Esophagus muscularis mucosa (tissue), 4 donors: ENCODE measurements around the gene AGPAT4. TPM values are rescaled to one million over a fixed set of nuclear protein-coding genes. Genes with fewer than 3 reads are reported as not detected.

Source experiments
- DNase-seq: peaks from one replicate; pipeline ENCODE4 v3.0.0-alpha.2; 2017; ENCODE audit errors: extremely low spot score
- H3K27ac ChIP-seq, 4 donors: fragments of 200-600 bp; sonication (generic); replicated peaks in 1 of 4; 1 replicate in 3 of 4; 2 replicates in 1 of 4; pipeline ENCODE4 v1.5.1; 2016 to 2019; ENCODE audit warnings: mild to moderate bottlenecking in 1 of 4
- H3K27me3 ChIP-seq, 4 donors: fragments of 200-600 bp; sonication (generic); one replicate each; pipeline versions ENCODE4 v1.5.1 to v1.6.0; 2016 to 2019
- H3K36me3 ChIP-seq, 4 donors: fragments of 200-600 bp; sonication (generic); one replicate each; pipeline ENCODE4 v1.5.1; 2016 to 2019
- H3K4me1 ChIP-seq, 4 donors: fragments of 200-600 bp; sonication (generic); one replicate each; pipeline ENCODE4 v1.5.1; 2016 to 2019
- H3K4me3 ChIP-seq, 4 donors: fragments of 200-600 bp; sonication (generic); 1 replicate in 2 of 4; 2 replicates in 2 of 4; pipeline ENCODE4 v1.5.1; 2016 to 2019; ENCODE audit warnings: mild to moderate bottlenecking in 4 of 4, moderate library complexity in 1 of 4
- H3K9me3 ChIP-seq, 4 donors: fragments of 200-600 bp; sonication (generic); 1 replicate in 3 of 4; 2 replicates in 1 of 4; pipeline ENCODE4 v1.5.1; 2016 to 2019
- EP300 ChIP-seq: sonication (generic); formaldehyde crosslinking; IDR thresholded peaks from one replicate; pipeline ENCODE4 v1.6.1; 2017; ENCODE audit warnings: antibody characterized with exemption
- POLR2A ChIP-seq: fragments of 450-650 bp; IDR thresholded peaks from one replicate; pipeline ENCODE4 v1.6.1; 2017; ENCODE audit warnings: antibody characterized with exemption, moderate library complexity, mild to moderate bottlenecking, low read depth
- POLR2AphosphoS5 ChIP-seq, 2 donors: sonication (generic); formaldehyde crosslinking; IDR thresholded peaks; one replicate each; pipeline ENCODE4 v1.6.1; 2017; ENCODE audit warnings: antibody characterized with exemption in 2 of 2
- WGBS: methylation state at CpG from one replicate; pipeline ENCODE4 v1.1.5; 2018; 5-methylcytosine and 5-hydroxymethylcytosine counted together
- intact Hi-C: fragments of 100-400 bp; cut with DNase I; formaldehyde crosslinking; loops from one replicate; pipeline ENCODE4 v1.15.1; 2023
- total RNA-seq, 4 donors: library from RNA; depleted of rRNA; stranded (reverse); fragments of >200 nt; gene quantifications; one replicate each; pipeline versions ENCODE4 v1.1.0 to v1.2.1, GENCODE V29; 2016
- TF ChIP-seq, protein P1 (sequence below), 3 experiments: fragments of 200-600 bp in 2 of 3; fragments of 450-650 bp in 1 of 3; sonication (generic) in 2 of 3; IDR thresholded peaks; one replicate each; pipeline ENCODE4 v1.5.1; 2017 to 2019; ENCODE audit warnings: antibody characterized with exemption in 3 of 3, mild to moderate bottlenecking in 2 of 3, moderate library complexity in 1 of 3

AGPAT4 gene
- total RNA-seq, 4 donors from 2014 or later, result 7.9 to 12.6 (median 10.0) TPM

- Histone ChIP-seq H3K27me3 (no peaks in the 10 kb centered on the region), H3K27ac (no peak overlapping the region), H3K4me3 (no peak overlapping the region), H3K9me3 (peaks cover 0 to 11% (median 4%) of the 10 kb centered on the region in 4 donors), H3K36me3 (peaks cover 23 to 86% (median 62%) of the 10 kb centered on the region in 4 donors), H3K4me1 (no peaks in the 10 kb centered on the region)
- DNase-seq, result no peak
- TF ChIP-seq EP300 (no peak), POLR2A (no peak), POLR2AphosphoS5 (IDR thresholded peaks at IDR 0.05) (no peak)
- TF ChIP-seq, protein P1, sequence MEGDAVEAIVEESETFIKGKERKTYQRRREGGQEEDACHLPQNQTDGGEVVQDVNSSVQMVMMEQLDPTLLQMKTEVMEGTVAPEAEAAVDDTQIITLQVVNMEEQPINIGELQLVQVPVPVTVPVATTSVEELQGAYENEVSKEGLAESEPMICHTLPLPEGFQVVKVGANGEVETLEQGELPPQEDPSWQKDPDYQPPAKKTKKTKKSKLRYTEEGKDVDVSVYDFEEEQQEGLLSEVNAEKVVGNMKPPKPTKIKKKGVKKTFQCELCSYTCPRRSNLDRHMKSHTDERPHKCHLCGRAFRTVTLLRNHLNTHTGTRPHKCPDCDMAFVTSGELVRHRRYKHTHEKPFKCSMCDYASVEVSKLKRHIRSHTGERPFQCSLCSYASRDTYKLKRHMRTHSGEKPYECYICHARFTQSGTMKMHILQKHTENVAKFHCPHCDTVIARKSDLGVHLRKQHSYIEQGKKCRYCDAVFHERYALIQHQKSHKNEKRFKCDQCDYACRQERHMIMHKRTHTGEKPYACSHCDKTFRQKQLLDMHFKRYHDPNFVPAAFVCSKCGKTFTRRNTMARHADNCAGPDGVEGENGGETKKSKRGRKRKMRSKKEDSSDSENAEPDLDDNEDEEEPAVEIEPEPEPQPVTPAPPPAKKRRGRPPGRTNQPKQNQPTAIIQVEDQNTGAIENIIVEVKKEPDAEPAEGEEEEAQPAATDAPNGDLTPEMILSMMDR (IDR thresholded peaks at IDR 0.05), result no peak
- intact Hi-C loops, result no loop called here
- 79% methylated on average over 7 of the region's 7 CpGs for WGBS
These were observed 156.6 kb downstream of the AGPAT4 start for GRCh38 chr6:161117308-161117707.

GRCh38 chr6:161116554-161116953 is 157.3 kb downstream of the AGPAT4 start:
- DNase-seq, result no peak
- Histone ChIP-seq H3K4me3 (no peak overlapping the region), H3K9me3 (peaks cover 0 to 11% (median 4%) of the 10 kb centered on the region in 4 donors), H3K27me3 (no peaks in the 10 kb centered on the region), H3K36me3 (peaks cover 27 to 91% (median 70%) of the 10 kb centered on the region in 4 donors), H3K27ac (no peak overlapping the region), H3K4me1 (no peaks in the 10 kb centered on the region)
- 98% methylated on average over 4 of the region's 4 CpGs for WGBS
- intact Hi-C loops, result no loop called here
- TF ChIP-seq, protein P1 (IDR thresholded peaks at IDR 0.05), result no peak
- TF ChIP-seq EP300 (no peak), POLR2A (no peak), POLR2AphosphoS5 (IDR thresholded peaks at IDR 0.05) (no peak)

- Histone ChIP-seq H3K9me3 (peaks cover 0 to 11% (median 4%) of the 10 kb centered on the region in 4 donors), H3K27me3 (no peaks in the 10 kb centered on the region), H3K27ac (no peak overlapping the region), H3K36me3 (peaks cover 30 to 95% (median 77%) of the 10 kb centered on the region in 4 donors), H3K4me3 (no peak overlapping the region), H3K4me1 (no peaks in the 10 kb centered on the region)
- no peak for DNase-seq
- WGBS, result 97% methylated on average over 3 of the region's 3 CpGs
- intact Hi-C loops, result no loop called here
- TF ChIP-seq POLR2AphosphoS5 (IDR thresholded peaks at IDR 0.05) (no peak), POLR2A (no peak), EP300 (no peak)
- TF ChIP-seq, protein P1 (IDR thresholded peaks at IDR 0.05), result no peak
These were observed 158.4 kb downstream of the AGPAT4 start for GRCh38 chr6:161115468-161115867.

GRCh38 chr6:161111261-161111660 is 162.6 kb downstream of the AGPAT4 start:
- no peak for DNase-seq
- Histone ChIP-seq H3K4me1 (no peaks in the 10 kb centered on the region), H3K9me3 (no peaks in the 10 kb centered on the region), H3K4me3 (no peak overlapping the region), H3K36me3 (peaks cover 51 to 100% (median 91%) of the 10 kb centered on the region in 4 donors), H3K27ac (no peak overlapping the region), H3K27me3 (no peaks in the 10 kb centered on the region)
- intact Hi-C loops, result no loop called here
- TF ChIP-seq, protein P1 (IDR thresholded peaks at IDR 0.05), result no peak
- TF ChIP-seq POLR2A (no peak), EP300 (no peak), POLR2AphosphoS5 (IDR thresholded peaks at IDR 0.05) (no peak)
- 88% methylated on average over 4 of the region's 4 CpGs for WGBS
